CD4-positive, alpha-beta T cell treated with Interferon gamma for 1 hour (primary cell): ENCODE results near the gene MAGI2.
"Not testable (repeated sequence)": the region's sequence is repeated elsewhere in the genome, so short reads cannot be mapped to it uniquely, and the experiment has no call there.

Experiments used
- DNase-seq: peaks from one replicate; pipeline ENCODE4 v3.0.0-alpha.2; 2020

Gene MAGI2

DNA sequence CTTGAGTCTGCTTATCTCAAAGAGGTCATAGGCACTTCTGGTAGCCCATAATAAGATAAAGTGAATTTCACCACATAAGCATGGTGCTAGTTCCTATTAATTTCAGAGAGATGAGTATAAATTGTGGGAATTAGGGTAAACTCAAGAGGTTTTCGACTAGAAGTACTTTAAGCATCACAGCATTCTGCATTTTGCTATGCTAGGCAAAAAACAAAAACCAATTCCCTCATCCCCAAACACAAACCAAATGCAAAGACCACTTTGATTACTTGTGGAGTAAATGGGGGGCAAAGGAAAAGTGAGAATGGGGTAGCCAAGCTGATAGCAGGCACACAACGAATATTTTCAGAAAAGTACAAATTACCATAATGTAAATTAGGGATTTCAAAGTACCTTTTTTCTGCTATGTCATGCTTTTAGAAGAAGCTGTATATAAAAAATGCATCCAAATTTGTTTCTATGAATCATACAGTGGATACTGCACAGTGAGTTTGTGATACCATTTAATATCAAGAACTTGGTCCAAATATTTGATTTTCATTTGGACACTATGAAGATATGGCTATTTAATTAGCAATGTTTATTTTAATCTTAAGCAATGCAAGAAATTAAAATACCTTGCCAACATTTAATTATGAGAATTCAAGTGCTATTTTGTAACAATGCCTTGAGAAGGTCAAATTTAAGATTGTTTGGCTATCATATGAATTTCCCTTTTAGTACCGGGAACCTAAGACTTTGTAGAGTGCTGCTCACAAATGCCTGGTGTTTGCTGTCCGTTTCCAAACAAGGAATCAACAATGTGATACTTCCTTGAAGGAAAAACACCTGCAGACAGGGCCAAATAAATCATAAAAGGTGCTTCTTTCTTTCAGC lies 1199.4 kb downstream of the MAGI2 start:
- no peak for DNase-seq

- no peak for DNase-seq
Measured at GRCh38 chr7:78248867-78249266, 1204.6 kb downstream of the MAGI2 start.

DNA sequence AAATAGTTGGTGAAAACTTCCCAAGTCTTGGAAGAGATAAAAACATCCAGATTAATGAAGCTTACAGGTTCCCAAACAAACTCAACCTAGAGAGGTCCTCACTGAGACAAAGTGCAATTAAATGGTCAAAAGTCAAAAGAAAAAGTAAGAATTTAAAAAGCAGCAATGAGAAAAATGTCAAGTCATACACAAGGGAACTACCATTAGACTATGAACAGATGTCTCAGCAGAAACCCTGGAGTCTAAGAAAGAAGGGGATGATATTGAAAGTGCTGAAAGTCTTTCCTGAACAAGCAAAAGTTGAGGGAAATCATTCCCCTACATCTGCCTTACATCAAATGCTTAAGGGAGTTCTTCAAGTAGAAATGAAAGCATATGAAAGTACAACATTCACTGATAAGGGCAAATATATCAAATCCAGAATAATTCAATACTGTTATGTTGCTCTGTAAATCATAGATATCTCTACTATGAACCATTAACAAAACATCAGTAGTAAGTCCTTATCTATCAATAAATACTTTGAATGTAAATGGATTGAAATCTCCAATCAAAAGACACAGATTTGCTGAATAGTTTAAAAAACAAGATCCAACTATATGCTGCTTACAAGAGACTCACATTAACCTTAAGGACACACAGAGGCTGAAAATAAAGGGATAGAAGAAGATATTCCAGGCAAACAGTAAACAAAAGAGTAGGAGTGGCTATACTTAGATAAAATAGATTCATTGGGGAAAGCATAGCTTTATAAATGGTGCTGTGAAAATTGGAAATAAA lies 1205.4 kb downstream of the MAGI2 start:
- no peak for DNase-seq

DNA sequence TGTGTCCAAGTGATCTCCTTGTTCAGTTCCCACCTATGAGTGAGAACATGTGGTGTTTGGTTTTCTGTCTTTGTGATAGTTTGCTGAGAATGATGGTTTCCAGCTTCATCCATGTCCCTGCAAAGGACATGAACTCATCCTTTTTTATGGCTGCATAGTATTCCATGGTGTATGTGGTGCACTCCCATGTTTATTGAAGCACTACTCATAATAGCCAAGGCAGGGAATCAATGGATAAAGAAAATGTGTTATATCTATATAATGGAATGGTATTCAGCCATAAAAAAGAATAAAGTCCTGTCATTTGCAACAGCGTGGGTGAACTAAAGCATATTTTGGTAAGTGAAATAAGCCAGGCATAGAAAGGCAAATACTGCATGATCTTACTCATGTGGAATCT lies 1213.3 kb downstream of the MAGI2 start:
- DNase-seq: not testable (repeated sequence)

DNA sequence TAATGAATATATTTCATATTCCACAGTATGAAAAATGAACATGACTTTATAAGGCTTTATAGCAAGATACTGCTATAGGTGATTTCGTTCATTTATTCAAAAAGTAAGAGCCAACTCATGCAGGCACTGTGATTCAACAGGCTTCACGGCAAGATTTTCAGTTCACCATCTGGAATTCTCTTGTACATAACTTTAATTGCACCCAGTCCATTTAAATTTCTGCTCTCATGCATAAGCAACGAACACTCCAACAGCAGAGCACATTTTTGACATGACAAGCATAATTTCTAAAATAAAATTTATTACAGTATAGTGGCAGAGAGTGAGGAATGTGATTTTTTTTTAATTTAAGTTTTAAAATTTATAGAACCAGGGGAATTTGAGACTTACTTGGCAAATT lies 1218.8 kb downstream of the MAGI2 start:
- DNase-seq: no peak

DNA sequence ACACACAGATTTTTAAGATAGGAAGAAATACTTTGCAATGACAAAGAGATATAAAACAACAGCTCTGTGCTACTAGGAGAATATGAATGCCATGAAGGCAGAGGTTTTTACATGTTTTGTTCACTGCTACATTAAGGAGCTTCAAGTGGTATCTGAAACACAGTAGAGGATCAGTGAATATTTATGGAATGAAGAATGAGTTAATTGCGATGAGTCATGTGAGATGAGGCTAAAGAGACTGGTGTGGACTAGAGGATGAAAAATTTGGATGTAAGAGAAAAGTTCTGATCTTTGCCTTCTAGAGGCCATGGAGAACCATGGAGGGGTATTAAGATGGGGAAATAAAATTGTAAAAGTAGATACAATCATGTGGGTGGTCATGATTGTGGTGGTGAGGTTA lies 1220.7 kb downstream of the MAGI2 start:
- DNase-seq: no peak

- DNase-seq: no peak
Measured at GRCh38 chr7:78226059-78226719, 1227.3 kb downstream of the MAGI2 start.

- DNase-seq: no peak
Measured at GRCh38 chr7:78225534-78225933, 1227.9 kb downstream of the MAGI2 start.

DNA sequence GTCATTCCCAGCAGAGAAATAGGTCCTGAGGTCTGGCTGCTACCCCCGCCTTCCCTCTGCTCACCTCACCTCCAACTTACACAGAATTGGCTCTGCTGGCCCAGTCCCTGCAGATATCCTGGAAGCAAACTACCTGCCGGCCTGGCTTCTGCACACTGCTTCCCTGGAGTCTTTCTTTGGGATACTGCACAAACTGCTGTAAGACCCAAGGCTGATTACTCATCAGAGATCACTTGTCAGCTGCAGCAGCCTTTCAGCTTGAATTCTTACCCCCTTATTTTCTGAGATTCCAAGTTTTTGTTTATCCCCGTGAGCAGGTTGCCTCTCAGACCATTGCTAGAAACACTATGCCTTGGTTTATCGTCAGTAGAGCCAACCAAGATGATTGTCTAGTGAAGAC lies 1228.5 kb downstream of the MAGI2 start:
- DNase-seq: no peak

- DNase-seq: no peak
Measured at GRCh38 chr7:78223598-78223997, 1229.9 kb downstream of the MAGI2 start.

GRCh38 chr7:78222001-78222751 lies 1231.3 kb downstream of the MAGI2 start:
- DNase-seq: no peak

GRCh38 chr7:78220754-78221153 lies 1232.7 kb downstream of the MAGI2 start:
- no peak for DNase-seq

DNA sequence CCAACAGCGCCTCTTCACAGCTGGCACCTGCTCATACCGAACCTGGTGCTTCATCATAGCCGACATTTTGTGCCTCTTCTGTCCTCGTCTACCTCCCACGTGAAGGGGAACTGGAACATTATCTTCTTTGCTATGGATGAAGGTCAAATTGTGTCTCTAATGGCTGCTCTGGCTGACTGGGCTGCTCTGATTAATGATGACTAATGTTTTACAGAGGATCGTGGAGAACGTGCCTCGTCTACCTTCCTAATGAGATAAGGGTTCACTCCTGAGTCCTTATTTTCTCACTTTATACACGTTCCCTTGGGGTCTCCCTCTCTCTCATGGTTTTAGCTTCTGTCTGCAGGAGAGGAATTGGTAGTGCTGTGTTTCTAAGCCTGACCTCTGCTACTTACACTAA lies 1234.6 kb downstream of the MAGI2 start:
- DNase-seq: no peak

DNA sequence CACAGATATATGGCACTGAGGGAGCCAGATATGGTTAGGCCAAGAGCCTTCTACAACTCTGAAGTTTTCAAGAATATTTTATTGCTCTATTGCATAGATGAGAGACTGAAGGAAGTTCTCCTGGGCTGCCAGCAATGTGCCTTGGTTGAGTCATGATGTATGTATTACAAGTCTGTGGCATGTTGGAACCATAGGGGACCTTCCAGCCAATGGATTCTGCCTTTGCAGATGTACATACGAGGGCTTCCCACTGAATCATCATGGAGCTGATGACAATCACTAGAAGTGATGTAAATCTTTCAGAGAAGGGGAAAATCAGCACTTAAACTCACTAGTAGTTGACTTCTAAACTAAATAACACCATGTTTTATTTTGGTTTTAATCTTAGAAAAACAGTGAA lies 1235.4 kb downstream of the MAGI2 start:
- DNase-seq: no peak

DNA sequence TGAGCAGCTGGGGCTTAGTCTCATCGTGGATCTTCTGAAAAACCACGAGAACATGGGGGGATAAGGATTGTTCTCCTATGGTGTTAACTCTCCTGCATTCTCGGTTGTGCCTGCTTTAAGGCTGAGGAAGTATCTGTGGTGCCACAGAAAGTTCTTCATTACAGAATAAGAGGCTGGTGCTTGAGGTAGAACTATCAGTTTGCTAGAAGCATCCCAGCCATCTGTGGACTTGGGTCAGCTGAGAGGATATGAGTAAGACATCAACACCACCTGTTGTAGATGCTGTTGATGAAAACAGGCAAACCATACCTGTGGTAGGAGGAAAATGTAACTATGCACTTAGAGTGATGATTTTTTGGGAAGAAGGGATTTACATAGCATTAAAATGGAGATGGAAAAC lies 1238.3 kb downstream of the MAGI2 start:
- DNase-seq: no peak

DNA sequence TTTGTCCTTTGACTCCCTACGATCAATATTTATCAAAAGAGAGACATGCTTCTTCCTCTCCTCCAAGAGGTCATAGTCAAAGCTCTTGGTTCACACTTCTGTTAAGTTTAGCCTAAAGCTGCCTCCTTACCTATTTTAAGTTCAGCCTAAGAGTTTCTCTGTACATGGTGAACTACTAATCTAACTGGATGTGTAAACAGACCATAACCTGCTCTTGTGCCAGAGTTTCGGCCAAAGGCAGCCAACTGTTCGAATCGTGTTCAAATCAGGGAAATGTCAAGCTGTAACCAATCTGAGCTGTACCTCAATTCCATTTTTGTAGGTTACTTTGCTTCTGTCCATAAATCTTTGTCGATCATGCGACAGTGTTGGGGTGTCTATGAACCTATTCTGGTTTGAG lies 1240.1 kb downstream of the MAGI2 start:
- DNase-seq: no peak

DNA sequence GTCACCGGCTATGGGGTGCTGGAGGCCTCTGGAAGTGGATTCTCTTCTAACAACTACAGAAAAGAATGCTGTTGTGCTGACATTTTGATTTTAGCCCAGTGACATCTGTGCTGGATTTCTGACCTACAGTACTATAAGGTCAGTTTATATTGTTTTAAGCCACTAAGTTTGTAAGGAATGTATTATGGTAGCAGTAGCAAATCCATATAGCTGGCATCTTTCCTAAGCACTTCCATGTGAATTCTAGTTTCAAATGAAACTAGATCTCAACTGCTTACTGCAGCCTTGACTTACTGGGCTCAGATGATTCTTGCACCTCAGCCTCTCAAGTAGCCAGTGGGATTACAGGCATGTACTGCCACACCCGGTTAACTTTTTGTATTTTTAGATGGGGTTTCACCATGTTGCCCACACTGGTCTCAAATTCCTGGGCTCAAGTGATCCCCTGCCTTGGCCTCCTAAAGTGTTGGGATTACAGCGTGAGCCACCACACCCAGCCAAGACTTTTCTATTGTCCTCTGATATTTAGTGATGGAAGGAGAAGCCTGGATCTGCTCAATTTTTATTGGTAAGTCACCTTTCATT lies 1240.9 kb downstream of the MAGI2 start:
- DNase-seq: no peak

GRCh38 chr7:78207269-78207668 lies 1246.2 kb downstream of the MAGI2 start:
- DNase-seq: no peak

GRCh38 chr7:78206769-78207168 lies 1246.7 kb downstream of the MAGI2 start:
- DNase-seq: no peak

DNA sequence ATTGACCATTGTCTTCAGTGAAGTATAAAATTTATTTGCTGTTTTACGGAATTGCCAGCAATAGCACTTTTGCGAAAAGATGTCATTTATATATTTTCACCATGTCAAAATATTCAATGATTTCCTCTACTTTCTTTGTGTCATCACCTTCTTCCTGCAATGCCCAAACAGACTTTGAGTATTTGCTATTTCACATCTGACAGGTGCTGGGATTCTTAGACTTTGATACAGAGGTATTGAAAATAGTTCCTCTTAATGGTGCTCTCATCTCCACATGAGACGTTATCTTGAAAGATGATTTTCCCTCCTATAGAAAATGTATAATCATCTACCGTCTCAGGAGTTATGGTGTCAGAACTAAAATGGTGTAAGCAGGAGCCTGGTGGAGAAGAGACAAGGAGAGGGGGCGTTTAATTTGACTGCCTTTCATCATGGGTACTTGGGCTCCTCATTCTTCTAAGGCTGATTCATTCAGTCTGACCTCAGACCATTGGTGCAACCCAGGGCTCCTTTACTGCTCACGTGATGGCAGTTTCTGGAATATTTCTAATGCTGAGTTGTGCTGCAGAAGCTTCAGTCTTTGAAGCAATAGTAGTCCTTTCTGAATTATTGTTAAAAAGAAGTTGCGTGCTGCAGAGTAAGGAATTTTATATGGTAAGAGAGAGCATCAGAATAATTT lies 1250.3 kb downstream of the MAGI2 start:
- no peak for DNase-seq

DNA sequence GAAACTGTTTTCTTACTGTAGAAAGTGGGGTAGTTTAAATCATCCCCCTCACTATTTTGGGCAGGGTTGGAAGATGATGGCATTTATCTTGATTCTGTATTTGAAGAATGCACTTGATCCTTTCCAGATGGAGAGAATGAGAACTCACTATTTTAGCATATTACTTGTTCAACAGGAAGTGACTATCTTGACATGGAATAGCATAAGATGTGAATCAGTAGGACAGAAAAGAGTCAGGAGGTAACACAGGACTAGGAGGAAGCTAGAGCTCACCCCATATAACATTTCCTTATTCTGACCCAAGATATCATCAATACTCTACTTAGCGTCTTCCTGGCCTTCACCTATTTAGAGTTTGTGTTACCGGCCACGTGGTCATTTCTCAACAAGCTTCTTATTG lies 1254.7 kb downstream of the MAGI2 start:
- DNase-seq: no peak

DNA sequence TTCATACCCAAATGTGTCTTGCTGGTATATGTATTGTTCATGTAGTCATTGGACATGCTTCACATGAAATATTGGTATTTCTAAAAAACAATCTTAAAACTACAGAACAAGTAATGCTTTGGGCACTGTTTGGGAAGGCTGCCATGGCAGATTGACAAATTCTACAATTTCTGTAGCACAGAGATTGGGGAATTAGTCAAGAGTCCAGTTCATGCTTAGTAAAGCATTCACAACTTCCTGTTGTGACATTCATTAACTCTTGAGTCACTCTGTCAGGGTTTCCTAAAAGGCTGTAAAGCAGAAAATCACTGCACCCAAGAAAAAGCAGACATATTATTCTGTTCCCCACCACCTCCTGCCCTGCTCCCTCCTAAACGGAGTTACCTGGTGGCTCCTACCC lies 1256.0 kb downstream of the MAGI2 start:
- DNase-seq: no peak
